ENCODE results near the gene SDS.

GRCh38 chr12:113408756-113409298 lies 5.1 kb upstream of the SDS start:
- no peak for TF ChIP-seq CTCF (IDR thresholded peaks at IDR 0.05; ENCODE audit: borderline replicate concordance, extremely low read depth, low read length, poor library complexity, severe bottlenecking)
- no peak for TF ChIP-seq EZH2 (IDR thresholded peaks at IDR 0.05; ENCODE audit: borderline replicate concordance, low read depth, low read length, severe bottlenecking)
